HCT116 (cell line): ENCODE data around the gene PDE10A. TPM values are rescaled to one million over a fixed set of nuclear protein-coding genes. Genes with fewer than 3 reads are reported as not detected.

ENCODE experiments used
- ATAC-seq: fragments of 200-7000 bp; cut with Tn5 transposase; 2 replicates; pipeline ENCODE4 v1.9.1; 2020; ENCODE audit warnings: mild to moderate bottlenecking, moderate library complexity
- BruUV-seq: library from RNA; stranded (reverse); fragments of 400-500 nt; replicated peaks from 2 replicates; lab custom pipeline; 2021; lab: Mats Ljungman, UMichigan
- CTCF ChIA-PET: fragments of 300-600 bp; sonication (Branson Sonifier 250); formaldehyde crosslinking; loops from one replicate; lab custom pipeline; 2021; ENCODE audit warnings: antibody characterized with exemption; lab: Charles Lee
- POLR2A ChIA-PET: fragments of 300-600, 350-600 bp; sonication (Branson Sonifier 250); formaldehyde crosslinking; loops from one replicate; lab custom pipeline; 2021; ENCODE audit warnings: antibody characterized with exemption; lab: Charles Lee
- RAD21 ChIA-PET, 2 experiments: fragments of 300-600 bp; sonication (Branson Sonifier 250); formaldehyde crosslinking; loops; one replicate each; lab custom pipeline; 2023; ENCODE audit warnings: low total read pairs in 2 of 2; ENCODE audit not compliant: uncharacterized antibody in 2 of 2, unreplicated experiment in 2 of 2, low non-redundant PET in 1 of 2; lab: Charles Lee
- DNase-seq: peaks from one replicate; pipeline ENCODE4 v3.0.0-alpha.2; 2010; ENCODE audit warnings: low read depth, low spot score
- H2AFZ ChIP-seq: fragments of 200-600 bp; shearing (Covaris generic), sonication (generic); 2 replicates; pipeline ENCODE4 v1.6.1; 2017; ENCODE audit warnings: low read depth, mixed run types, mixed read lengths, antibody characterized with exemption, low read length; ENCODE audit not compliant: poor library complexity, severe bottlenecking
- H3K27ac ChIP-seq: 2 replicates; pipeline ENCODE4 v1.5.1; 2012; ENCODE audit warnings: low read depth, low read length
- H3K27me3 ChIP-seq: fragments of 200-600 bp; sonication (generic); 2 replicates; pipeline ENCODE4 v1.6.1; 2016; ENCODE audit warnings: mixed run types, low read length, mixed read lengths; ENCODE audit not compliant: insufficient read depth
- H3K36me3 ChIP-seq, 2 experiments: fragments of 200-500 bp in 1 of 2; fragments of 200-600 bp in 1 of 2; sonication (Bioruptor generic) in 1 of 2; sonication (generic) in 1 of 2; 2 replicates each; pipeline versions ENCODE4 v1.5.1 to v1.6.1; 2014 to 2016; ENCODE audit warnings: low read length in 2 of 2, inconsistent platforms in 1 of 2, mixed read lengths in 1 of 2, mixed run types in 1 of 2; ENCODE audit not compliant: insufficient read depth in 2 of 2, control insufficient read depth in 1 of 2
- H3K4me1 ChIP-seq, 2 experiments: fragments of 200-600 bp in 1 of 2; sonication (generic) in 1 of 2; 2 replicates each; pipeline versions ENCODE4 v1.5.1 to v1.6.1; 2012 to 2017; ENCODE audit warnings: low read length in 2 of 2, inconsistent platforms in 1 of 2, mild to moderate bottlenecking in 1 of 2, mixed read lengths in 1 of 2, mixed run types in 1 of 2, moderate library complexity in 1 of 2; ENCODE audit not compliant: insufficient read depth in 2 of 2, control insufficient read depth in 1 of 2
- H3K4me2 ChIP-seq: fragments of 200-600 bp; sonication (generic); 2 replicates; pipeline ENCODE4 v1.6.1; 2017; ENCODE audit warnings: mixed run types, low read length, mixed read lengths
- H3K4me3 ChIP-seq, 2 experiments: fragments of 200-600 bp in 1 of 2; sonication (generic) in 1 of 2; replicated peaks in 1 of 2; 2 replicates each; pipeline ENCODE4 v1.5.1; 2011 to 2016; ENCODE audit warnings: low read length in 2 of 2, control low read depth in 1 of 2, low read depth in 1 of 2, mild to moderate bottlenecking in 1 of 2, mixed read lengths in 1 of 2, mixed run types in 1 of 2
- H3K79me2 ChIP-seq: fragments of 200-600 bp; sonication (generic); 2 replicates; pipeline ENCODE4 v1.6.1; 2017; ENCODE audit warnings: mild to moderate bottlenecking, mixed run types, low read length, moderate library complexity, mixed read lengths; ENCODE audit not compliant: insufficient read depth
- H3K9ac ChIP-seq: fragments of 200-600 bp; sonication (generic); 2 replicates; pipeline ENCODE4 v1.6.1; 2016; ENCODE audit warnings: low read length, mixed read lengths
- H3K9me2 ChIP-seq: fragments of 200-600 bp; sonication (generic), shearing (Covaris generic); 2 replicates; pipeline ENCODE4 v1.6.1; 2017; ENCODE audit warnings: mixed run types, mild to moderate bottlenecking, moderate library complexity; ENCODE audit not compliant: insufficient read depth
- H3K9me3 ChIP-seq, 2 experiments: fragments of 200-500 bp in 1 of 2; fragments of 200-600 bp in 1 of 2; sonication (Bioruptor generic) in 1 of 2; sonication (generic) in 1 of 2; 2 replicates each; pipeline ENCODE4 v1.6.1; 2014 to 2017; ENCODE audit warnings: low read length in 2 of 2, mixed read lengths in 2 of 2, inconsistent platforms in 1 of 2, low read depth in 1 of 2, mild to moderate bottlenecking in 1 of 2, mixed run types in 1 of 2, moderate library complexity in 1 of 2; ENCODE audit not compliant: control insufficient read depth in 1 of 2, insufficient read depth in 1 of 2
- H4K20me1 ChIP-seq: fragments of 200-600 bp; sonication (generic), shearing (Covaris generic); 2 replicates; pipeline ENCODE4 v1.6.1; 2017; ENCODE audit warnings: mixed run types, mild to moderate bottlenecking, moderate library complexity; ENCODE audit not compliant: insufficient read depth
- CBX3 ChIP-seq: IDR thresholded peaks from 2 replicates; pipeline ENCODE4 v1.6.1; 2012; ENCODE audit warnings: low read depth
- CEBPB ChIP-seq: IDR thresholded peaks from 2 replicates; pipeline ENCODE4 v1.6.1; 2012; ENCODE audit warnings: low read depth
- EGR1 ChIP-seq: IDR thresholded peaks from 2 replicates; pipeline ENCODE4 v1.6.1; 2012; ENCODE audit warnings: low read depth
- ELF1 ChIP-seq: IDR thresholded peaks from 2 replicates; pipeline ENCODE4 v1.6.1; 2012; ENCODE audit warnings: low read depth, borderline replicate concordance
- EZH2 ChIP-seq: fragments of 200-600 bp; sonication (generic); IDR thresholded peaks from 2 replicates; pipeline ENCODE4 v1.6.1; 2017; ENCODE audit warnings: antibody characterized with exemption, mixed run types
- EZH2phosphoT487 ChIP-seq: fragments of 200-600 bp; IDR thresholded peaks from 2 replicates; pipeline ENCODE4 v1.6.1; 2018; ENCODE audit warnings: antibody characterized with exemption, borderline replicate concordance
- FOSL1 ChIP-seq: IDR thresholded peaks from 2 replicates; pipeline ENCODE4 v1.6.1; 2012; ENCODE audit warnings: low read depth
- JUND ChIP-seq: IDR thresholded peaks from 2 replicates; pipeline ENCODE4 v1.6.1; 2012
- POLR2A ChIP-seq: IDR thresholded peaks from 2 replicates; pipeline ENCODE4 v1.7.0; 2011; ENCODE audit warnings: borderline replicate concordance; ENCODE audit not compliant: insufficient read depth, insufficient read length; ENCODE audit errors: extremely low read depth
- POLR2AphosphoS5 ChIP-seq: IDR thresholded peaks from 2 replicates; pipeline ENCODE4 v1.6.1; 2011; ENCODE audit warnings: mild to moderate bottlenecking, low read depth, low read length, moderate library complexity
- SIN3A ChIP-seq: IDR thresholded peaks from 2 replicates; pipeline ENCODE4 v1.6.1; 2012; ENCODE audit warnings: low read depth
- SRF ChIP-seq: IDR thresholded peaks from 2 replicates; pipeline ENCODE4 v1.6.1; 2012; ENCODE audit warnings: low read depth
- TCF7L2 ChIP-seq: IDR thresholded peaks from 2 replicates; pipeline ENCODE4 v1.7.0; 2011; ENCODE audit warnings: borderline replicate concordance, inconsistent platforms; ENCODE audit not compliant: insufficient read depth, insufficient read length; ENCODE audit errors: extremely low read depth
- YY1 ChIP-seq: IDR thresholded peaks from 2 replicates; pipeline ENCODE4 v1.6.1; 2011; ENCODE audit warnings: low read length, low read depth, moderate library complexity, mild to moderate bottlenecking; ENCODE audit not compliant: insufficient replicate concordance; ENCODE audit errors: extremely low read depth
- ZBTB33 ChIP-seq: IDR thresholded peaks from 2 replicates; pipeline ENCODE4 v1.6.1; 2011; ENCODE audit warnings: mild to moderate bottlenecking, low read length, moderate library complexity; ENCODE audit not compliant: insufficient replicate concordance; ENCODE audit errors: extremely low read depth
- ZFX ChIP-seq: fragments of 450-650 bp; IDR thresholded peaks from 2 replicates; pipeline ENCODE4 v1.6.1; 2017
- ZNF274 ChIP-seq: fragments of 200-500 bp; sonication (Bioruptor generic); IDR thresholded peaks from 2 replicates; pipeline ENCODE4 v1.6.1; 2014; ENCODE audit warnings: mild to moderate bottlenecking, low read depth, low read length, inconsistent platforms
- intact Hi-C: fragments of 100-400 bp; cut with micrococcal nuclease; formaldehyde crosslinking; loops from 2 replicates; pipeline ENCODE4 v1.10.0; 2022
- total RNA-seq: library from RNA; stranded (reverse); gene quantifications from one replicate; pipeline ENCODE4 v1.2.1, GENCODE V29; 2021; ENCODE audit not compliant: unreplicated experiment
- TF ChIP-seq, protein P1 (sequence below): IDR thresholded peaks from 2 replicates; pipeline ENCODE4 v1.6.1; 2012
- TF ChIP-seq, protein P2 (sequence below): IDR thresholded peaks from 2 replicates; pipeline ENCODE4 v1.6.1; 2012
- TF ChIP-seq, protein P3 (sequence below), 3 experiments: fragments of 200-600 bp in 1 of 3; sonication (generic) in 1 of 3; IDR thresholded peaks in 2 of 3; conservative IDR thresholded peaks in 1 of 3; 2 replicates each; pipeline ENCODE4 v1.5.1; 2012 to 2017; ENCODE audit warnings: low read depth in 2 of 3, low read length in 2 of 3, antibody characterized with exemption in 1 of 3, borderline replicate concordance in 1 of 3, control low read depth in 1 of 3, mild to moderate bottlenecking in 1 of 3, mixed read lengths in 1 of 3, mixed run types in 1 of 3, moderate library complexity in 1 of 3; ENCODE audit not compliant: insufficient read depth in 1 of 3

PDE10A gene
- total RNA-seq, 1 experiment from 2014 or later = 0.37 TPM

GRCh38 chr6:165680975-165681374 is 17.9 kb upstream of the PDE10A start:
- ATAC-seq = no peak
- no peaks in the 10 kb centered on the region for H4K20me1 ChIP-seq
- intact Hi-C loops = no loop called here

More at GRCh38 chr6:165680975-165681374, 17.9 kb upstream of the PDE10A start:
- Histone ChIP-seq H3K4me1 (no peaks in the 10 kb centered on the region), H3K9ac (no peak overlapping the region), H3K4me2 (no peak overlapping the region), H2AFZ (no peak overlapping the region), H3K9me2 (no peaks in the 10 kb centered on the region), H3K36me3 (no peaks in the 10 kb centered on the region), H3K4me3 (no peak overlapping the region), H3K27ac (no peak overlapping the region), H3K79me2 (no peaks in the 10 kb centered on the region), H3K9me3 (no peaks in the 10 kb centered on the region), H3K27me3 (no peaks in the 10 kb centered on the region)
- CTCF ChIA-PET = no interaction called here
- POLR2A ChIA-PET = no interaction called here
- BruUV-seq = no TSS peak
- RAD21 ChIA-PET = no interaction called here
- TF ChIP-seq FOSL1 (no peak), CBX3 (no peak), CEBPB (no peak), EZH2phosphoT487 (no peak), POLR2AphosphoS5 (no peak), JUND (no peak), YY1 (no peak), ZFX (no peak), POLR2A (no peak), ELF1 (no peak), EZH2 (no peak), ZNF274 (no peak), TCF7L2 (no peak), EGR1 (no peak), SIN3A (no peak), SRF (no peak), ZBTB33 (no peak)
- TF ChIP-seq, protein P1, sequence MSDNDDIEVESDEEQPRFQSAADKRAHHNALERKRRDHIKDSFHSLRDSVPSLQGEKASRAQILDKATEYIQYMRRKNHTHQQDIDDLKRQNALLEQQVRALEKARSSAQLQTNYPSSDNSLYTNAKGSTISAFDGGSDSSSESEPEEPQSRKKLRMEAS = no peak
- TF ChIP-seq, protein P2, sequence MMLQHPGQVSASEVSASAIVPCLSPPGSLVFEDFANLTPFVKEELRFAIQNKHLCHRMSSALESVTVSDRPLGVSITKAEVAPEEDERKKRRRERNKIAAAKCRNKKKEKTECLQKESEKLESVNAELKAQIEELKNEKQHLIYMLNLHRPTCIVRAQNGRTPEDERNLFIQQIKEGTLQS = no peak
- TF ChIP-seq, protein P3, sequence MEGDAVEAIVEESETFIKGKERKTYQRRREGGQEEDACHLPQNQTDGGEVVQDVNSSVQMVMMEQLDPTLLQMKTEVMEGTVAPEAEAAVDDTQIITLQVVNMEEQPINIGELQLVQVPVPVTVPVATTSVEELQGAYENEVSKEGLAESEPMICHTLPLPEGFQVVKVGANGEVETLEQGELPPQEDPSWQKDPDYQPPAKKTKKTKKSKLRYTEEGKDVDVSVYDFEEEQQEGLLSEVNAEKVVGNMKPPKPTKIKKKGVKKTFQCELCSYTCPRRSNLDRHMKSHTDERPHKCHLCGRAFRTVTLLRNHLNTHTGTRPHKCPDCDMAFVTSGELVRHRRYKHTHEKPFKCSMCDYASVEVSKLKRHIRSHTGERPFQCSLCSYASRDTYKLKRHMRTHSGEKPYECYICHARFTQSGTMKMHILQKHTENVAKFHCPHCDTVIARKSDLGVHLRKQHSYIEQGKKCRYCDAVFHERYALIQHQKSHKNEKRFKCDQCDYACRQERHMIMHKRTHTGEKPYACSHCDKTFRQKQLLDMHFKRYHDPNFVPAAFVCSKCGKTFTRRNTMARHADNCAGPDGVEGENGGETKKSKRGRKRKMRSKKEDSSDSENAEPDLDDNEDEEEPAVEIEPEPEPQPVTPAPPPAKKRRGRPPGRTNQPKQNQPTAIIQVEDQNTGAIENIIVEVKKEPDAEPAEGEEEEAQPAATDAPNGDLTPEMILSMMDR (IDR thresholded peaks at IDR 0.05 in 2 of 3, conservative IDR thresholded peaks at IDR 0.05 in 1 of 3; ENCODE audit: borderline replicate concordance in 1 of 3, insufficient read depth in 1 of 3, low read depth in 2 of 3, low read length in 2 of 3) = no peak
- no peak for DNase-seq
